HuH-7 (cell line): ENCODE data around the gene CDC14C.

Experiments used
- DNase-seq: peaks from one replicate; pipeline ENCODE4 v3.0.0; 2011; ENCODE audit warnings: low spot score

CDC14C gene

DNA sequence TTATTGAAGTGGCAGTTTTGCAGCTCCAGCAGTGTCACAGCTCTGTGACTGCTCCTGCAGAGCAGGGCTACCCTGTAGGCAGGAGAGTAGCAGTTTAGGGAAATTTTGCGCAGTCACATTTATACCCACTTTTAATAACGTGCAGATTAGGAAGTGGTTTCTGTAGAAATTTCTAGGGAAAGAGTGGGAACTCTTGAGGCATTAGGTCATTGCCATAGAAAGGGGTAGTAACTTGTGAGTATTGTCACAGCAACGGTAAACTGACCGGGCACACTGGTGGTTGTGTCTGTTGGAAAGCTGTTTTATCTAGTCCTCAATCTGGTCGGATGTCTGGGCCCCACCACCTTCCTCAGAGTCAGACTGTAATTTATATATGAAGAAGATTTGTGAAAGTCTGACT lies 51.9 kb downstream of the CDC14C start:
- no peak for DNase-seq

DNA sequence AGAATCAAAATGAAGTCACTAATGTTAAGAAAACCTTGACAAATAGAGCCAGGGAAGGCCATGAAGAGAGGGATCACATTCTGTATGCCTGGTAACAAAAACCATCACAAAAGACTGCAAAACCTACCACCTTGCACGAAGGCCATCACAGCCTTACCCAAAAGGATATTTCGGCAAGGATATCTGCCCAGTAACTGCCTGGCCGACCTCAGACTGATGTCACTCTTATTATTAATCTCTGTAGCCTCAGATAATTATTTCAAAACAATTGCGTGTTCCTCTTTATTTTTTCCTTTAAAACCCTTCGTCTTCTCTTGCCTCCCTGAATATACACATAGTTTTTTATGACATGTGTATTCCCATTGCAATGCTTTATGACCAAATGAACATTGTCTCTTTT lies 52.5 kb downstream of the CDC14C start:
- no peak for DNase-seq
